Thoracic aorta (tissue), 2 donors: ENCODE data around the gene ZNF282. TPM values are rescaled to one million over a fixed set of nuclear protein-coding genes. Genes with fewer than 3 reads are reported as not detected.

ENCODE experiments used
- ATAC-seq: fragments of 150-250 bp; one replicate; pipeline ENCODE4 v1.8.0; 2017; ENCODE audit warnings: low read depth; ENCODE audit not compliant: insufficient number of reproducible peaks, low FRiP score
- DNase-seq: peaks from one replicate; pipeline ENCODE4 v3.0.0-alpha.2; 2020; ENCODE audit warnings: low spot score
- H3K27ac ChIP-seq, 2 donors: fragments of 200-600 bp; sonication (generic); 1 replicate in 1 of 2; 2 replicates in 1 of 2; pipeline ENCODE4 v1.5.1; 2016; ENCODE audit warnings: mild to moderate bottlenecking in 2 of 2, moderate library complexity in 2 of 2
- H3K27me3 ChIP-seq: fragments of 200-600 bp; sonication (generic); replicated peaks from 2 replicates; pipeline ENCODE4 v1.6.0; 2016; ENCODE audit warnings: mild to moderate bottlenecking; ENCODE audit not compliant: insufficient read depth
- H3K36me3 ChIP-seq: fragments of 200-600 bp; sonication (generic); one replicate; pipeline ENCODE4 v1.5.1; 2016
- H3K4me1 ChIP-seq, 2 donors: fragments of 200-600 bp; sonication (generic); 1 replicate in 1 of 2; 2 replicates in 1 of 2; pipeline versions ENCODE4 v1.5.1 to v1.6.0; 2016; ENCODE audit warnings: low read depth in 2 of 2, mild to moderate bottlenecking in 1 of 2; ENCODE audit not compliant: control insufficient read depth in 1 of 2
- H3K4me3 ChIP-seq: fragments of 200-600 bp; sonication (generic); 2 replicates; pipeline ENCODE4 v1.5.1; 2016; ENCODE audit warnings: mild to moderate bottlenecking
- H3K9me3 ChIP-seq: fragments of 200-600 bp; sonication (generic); 2 replicates; pipeline ENCODE4 v1.5.1; 2016
- total RNA-seq, 2 donors: library from RNA; depleted of rRNA; stranded (reverse); fragments of >200 nt; gene quantifications; one replicate each; pipeline versions ENCODE4 v1.1.0 to v1.2.3, GENCODE V29; 2016
- TF ChIP-seq, protein P1 (sequence below): fragments of 200-600 bp; sonication (generic); IDR thresholded peaks from one replicate; pipeline ENCODE4 v1.5.1; 2019; ENCODE audit warnings: antibody characterized with exemption

ZNF282 gene
- total RNA-seq, 2 donors from 2014 or later, result 11.1 to 20.7 TPM

DNA sequence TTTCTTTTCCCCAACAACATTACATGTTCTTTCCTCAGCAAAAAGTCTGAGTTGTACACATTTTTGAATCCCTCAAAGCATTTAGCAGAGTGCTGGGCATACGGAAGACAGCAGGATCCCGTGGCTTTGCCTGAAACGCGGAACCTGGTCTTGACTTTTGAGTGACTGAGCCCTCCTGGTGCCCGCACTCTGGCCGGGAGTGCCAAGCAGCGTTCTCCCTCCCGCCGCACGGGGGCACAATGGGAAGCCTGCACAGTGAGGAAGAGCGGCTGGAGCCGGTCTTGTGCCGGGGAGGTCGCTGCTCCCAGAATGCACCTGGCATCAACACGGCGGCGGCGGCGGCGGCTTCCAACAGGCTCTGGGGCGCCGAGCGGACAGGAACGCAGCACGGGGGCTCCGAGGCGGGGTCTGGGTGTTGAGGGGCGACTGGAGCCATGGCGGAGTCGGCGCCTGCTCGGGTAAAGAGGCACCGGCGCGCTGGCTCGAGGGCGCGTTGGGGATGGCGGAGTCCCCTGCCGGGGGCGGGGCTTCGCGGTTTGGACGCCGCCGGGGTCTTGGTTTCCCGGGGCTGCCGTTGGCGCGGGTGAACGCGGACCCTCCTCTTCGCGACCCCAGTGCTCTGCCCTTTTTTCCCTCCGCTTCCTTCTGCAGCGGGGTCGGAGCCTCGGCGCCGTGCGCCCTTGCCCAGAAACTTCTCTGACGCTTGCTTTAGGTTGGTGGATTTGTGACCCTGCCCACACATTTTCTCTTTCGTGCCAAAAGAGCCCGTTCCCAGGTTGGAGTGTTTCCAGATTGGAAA lies 44.2 kb downstream of the ZNF282 start, which contains the start of gene ZNF212:
Gene ZNF212, plus strand, starts transcription at position 307 of the 799 bp plus-strand sequence. Its CDS starts 128 bp downstream, at position 435.
- Histone ChIP-seq H3K27ac (peak within 1 kb of the TSS; percentile 22 to 53), H3K9me3 (no peaks in the 10 kb centered on the region), H3K27me3 (no peaks in the 10 kb centered on the region), H3K4me1 (peaks cover 11 to 23% of the 10 kb centered on the region in 2 donors), H3K4me3 (peak within 1 kb of the TSS; percentile 95), H3K36me3 (no peaks in the 10 kb centered on the region)
- TF ChIP-seq, protein P1, sequence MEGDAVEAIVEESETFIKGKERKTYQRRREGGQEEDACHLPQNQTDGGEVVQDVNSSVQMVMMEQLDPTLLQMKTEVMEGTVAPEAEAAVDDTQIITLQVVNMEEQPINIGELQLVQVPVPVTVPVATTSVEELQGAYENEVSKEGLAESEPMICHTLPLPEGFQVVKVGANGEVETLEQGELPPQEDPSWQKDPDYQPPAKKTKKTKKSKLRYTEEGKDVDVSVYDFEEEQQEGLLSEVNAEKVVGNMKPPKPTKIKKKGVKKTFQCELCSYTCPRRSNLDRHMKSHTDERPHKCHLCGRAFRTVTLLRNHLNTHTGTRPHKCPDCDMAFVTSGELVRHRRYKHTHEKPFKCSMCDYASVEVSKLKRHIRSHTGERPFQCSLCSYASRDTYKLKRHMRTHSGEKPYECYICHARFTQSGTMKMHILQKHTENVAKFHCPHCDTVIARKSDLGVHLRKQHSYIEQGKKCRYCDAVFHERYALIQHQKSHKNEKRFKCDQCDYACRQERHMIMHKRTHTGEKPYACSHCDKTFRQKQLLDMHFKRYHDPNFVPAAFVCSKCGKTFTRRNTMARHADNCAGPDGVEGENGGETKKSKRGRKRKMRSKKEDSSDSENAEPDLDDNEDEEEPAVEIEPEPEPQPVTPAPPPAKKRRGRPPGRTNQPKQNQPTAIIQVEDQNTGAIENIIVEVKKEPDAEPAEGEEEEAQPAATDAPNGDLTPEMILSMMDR, result peak; percentile 72
- ATAC-seq, result peak; percentile 95
- DNase-seq, result peak; percentile 75

DNA sequence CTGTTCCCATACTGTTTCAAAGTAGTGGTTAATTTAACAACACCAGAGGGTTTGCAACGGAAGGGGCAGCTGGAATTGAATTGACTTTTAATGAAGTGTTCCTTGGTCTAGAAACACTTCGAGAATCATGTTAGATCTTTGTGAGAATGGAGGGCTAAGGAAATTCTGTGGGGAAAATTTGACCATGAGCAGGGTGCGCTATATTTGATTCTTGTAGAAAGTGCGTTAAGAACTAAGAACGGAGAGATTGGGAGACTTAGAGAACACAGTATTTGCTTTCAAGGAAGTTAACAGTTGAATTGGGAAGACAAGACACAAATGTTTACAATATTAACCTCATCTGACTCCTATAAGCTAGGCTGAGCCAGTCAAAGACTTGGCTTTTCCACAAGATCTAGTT lies 45.3 kb downstream of the ZNF282 start:
- DNase-seq, result no peak
- Histone ChIP-seq H3K36me3 (no peaks in the 10 kb centered on the region), H3K27me3 (no peaks in the 10 kb centered on the region), H3K4me3 (peak overlapping the region; percentile 95), H3K4me1 (peaks cover 11 to 23% of the 10 kb centered on the region in 2 donors), H3K27ac (no peak overlapping the region), H3K9me3 (no peaks in the 10 kb centered on the region)
- TF ChIP-seq, protein P1, result no peak
- no peak for ATAC-seq

DNA sequence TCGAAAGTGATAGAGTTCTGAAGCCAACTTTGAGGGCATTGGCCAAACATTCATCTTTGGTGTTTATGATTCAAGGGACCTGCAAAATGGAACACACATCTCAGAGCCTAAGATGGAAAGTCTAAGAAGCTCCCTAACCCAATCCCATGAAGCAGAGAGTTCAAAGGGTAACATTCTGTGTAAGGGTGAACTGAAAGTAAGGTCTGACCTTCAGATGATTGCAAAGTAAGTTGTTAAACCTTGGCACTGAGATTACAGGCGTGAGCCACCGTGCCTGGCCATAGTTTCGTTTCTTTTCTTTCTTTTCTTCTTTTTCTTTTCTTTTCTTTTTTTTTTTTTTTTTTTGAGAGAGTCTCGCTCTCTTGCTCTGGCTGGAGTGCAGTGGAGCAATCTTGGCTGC lies 46.4 kb downstream of the ZNF282 start:
- H3K27me3 ChIP-seq, result no peaks in the 10 kb centered on the region
- DNase-seq, result no peak
- peaks cover 11 to 23% of the 10 kb centered on the region in 2 donors for H3K4me1 ChIP-seq
- no peak for ATAC-seq
- no peak overlapping the region for H3K4me3 ChIP-seq
- no peak overlapping the region for H3K27ac ChIP-seq
- TF ChIP-seq, protein P1, result no peak
- no peaks in the 10 kb centered on the region for H3K9me3 ChIP-seq
- no peaks in the 10 kb centered on the region for H3K36me3 ChIP-seq

DNA sequence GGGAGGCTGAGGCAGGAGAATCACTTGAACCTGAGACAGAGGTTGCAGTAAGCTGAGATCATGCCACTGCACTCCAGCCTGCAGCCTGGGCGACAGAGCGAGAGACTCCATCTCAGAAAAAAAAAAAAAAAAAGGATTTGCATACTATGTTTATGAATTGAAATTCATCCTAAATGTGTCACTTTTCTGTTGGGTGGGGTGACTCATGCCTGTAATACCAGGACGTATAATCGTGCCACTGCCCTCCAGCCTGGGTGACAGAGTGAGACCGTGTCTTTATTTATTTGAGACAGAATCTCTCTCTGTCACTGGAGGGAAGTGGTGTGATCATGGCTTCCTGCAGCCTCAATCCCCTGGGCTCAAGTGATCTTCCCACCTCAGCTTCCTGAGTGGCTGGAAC lies 49.9 kb downstream of the ZNF282 start:
- Histone ChIP-seq H3K4me3 (no peak overlapping the region), H3K9me3 (no peaks in the 10 kb centered on the region), H3K27me3 (no peaks in the 10 kb centered on the region), H3K27ac (no peak overlapping the region), H3K36me3 (peaks cover 1% of the 10 kb centered on the region), H3K4me1 (peaks cover 8 to 14% of the 10 kb centered on the region in 2 donors)
- no peak for ATAC-seq
- DNase-seq, result no peak
- TF ChIP-seq, protein P1, result no peak

DNA sequence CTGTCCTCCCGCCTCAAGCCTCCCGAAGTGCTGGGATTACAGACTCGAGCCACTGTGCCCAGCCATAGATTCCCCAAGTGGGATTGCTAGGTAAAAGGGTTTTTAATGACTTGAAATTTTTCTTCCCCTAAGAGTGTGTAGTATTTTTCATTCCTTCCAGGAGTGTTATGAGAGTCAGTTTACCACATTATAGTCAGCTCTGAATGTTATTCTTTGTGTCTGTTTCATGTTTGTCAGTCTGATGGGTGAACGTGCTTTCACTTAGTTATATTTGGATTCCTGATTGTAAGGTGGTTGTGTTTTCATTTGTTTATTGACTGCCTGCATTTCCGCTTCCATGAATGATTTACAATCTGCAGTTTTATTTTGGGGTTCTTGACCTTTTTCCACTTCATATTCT lies 50.4 kb downstream of the ZNF282 start:
- ATAC-seq, result no peak
- DNase-seq, result no peak
- Histone ChIP-seq H3K4me1 (peaks cover 3 to 9% of the 10 kb centered on the region in 2 donors), H3K36me3 (peaks cover 6% of the 10 kb centered on the region), H3K4me3 (no peak overlapping the region), H3K9me3 (no peaks in the 10 kb centered on the region), H3K27me3 (no peaks in the 10 kb centered on the region), H3K27ac (no peak overlapping the region)
- TF ChIP-seq, protein P1, result no peak
